ENCODE data around the gene NKTR.
A peak's percentile ranks its signal among the peaks of the same experiment; 100 is the strongest.

The NKTR gene

GRCh38 chr3:42658771-42659390 lies 58.4 kb downstream of the NKTR start:
- no peak for DNase-seq
- in situ Hi-C loops (cut with MboI; ENCODE audit: low pct_unique_long_range_greater_than_20kb, low sequenced_read_pairs), result no loop called here

- DNase-seq, result no peak
- in situ Hi-C loops (cut with MboI; ENCODE audit: low pct_unique_long_range_greater_than_20kb, low sequenced_read_pairs), result no loop called here
Observed at GRCh38 chr3:42659451-42660130, 59.1 kb downstream of the NKTR start.

- in situ Hi-C loops (cut with MboI; ENCODE audit: low pct_unique_long_range_greater_than_20kb, low sequenced_read_pairs), result no loop called here
Observed at GRCh38 chr3:42660131-42660715, 59.7 kb downstream of the NKTR start.

GRCh38 chr3:42660898-42661297 lies 60.4 kb downstream of the NKTR start:
- DNase-seq, result peak; percentile 20
- in situ Hi-C loops (cut with MboI; ENCODE audit: low pct_unique_long_range_greater_than_20kb, low sequenced_read_pairs), result no loop called here

More at GRCh38 chr3:42660131-42660715, 59.7 kb downstream of the NKTR start:
- no peak for DNase-seq

- in situ Hi-C loops (cut with MboI; ENCODE audit: low pct_unique_long_range_greater_than_20kb, low sequenced_read_pairs), result no loop called here
Observed at GRCh38 chr3:42661593-42662022, 61.1 kb downstream of the NKTR start.

GRCh38 chr3:42662037-42662812 lies 61.7 kb downstream of the NKTR start:
- in situ Hi-C loops (cut with MboI; ENCODE audit: low pct_unique_long_range_greater_than_20kb, low sequenced_read_pairs), result no loop called here

More at GRCh38 chr3:42661593-42662022, 61.1 kb downstream of the NKTR start:
- DNase-seq, result no peak

GRCh38 chr3:42662813-42663535 lies 62.5 kb downstream of the NKTR start:
- DNase-seq, result no peak
- in situ Hi-C loops (cut with MboI; ENCODE audit: low pct_unique_long_range_greater_than_20kb, low sequenced_read_pairs), result no loop called here

More at GRCh38 chr3:42662037-42662812, 61.7 kb downstream of the NKTR start:
- DNase-seq, result no peak

GRCh38 chr3:42663581-42664437 lies 63.3 kb downstream of the NKTR start:
- no peak for DNase-seq
- in situ Hi-C loops (cut with MboI; ENCODE audit: low pct_unique_long_range_greater_than_20kb, low sequenced_read_pairs), result no loop called here

- in situ Hi-C loops (cut with MboI; ENCODE audit: low pct_unique_long_range_greater_than_20kb, low sequenced_read_pairs), result no loop called here
- DNase-seq, result no peak
Observed at GRCh38 chr3:42664438-42664803, 63.9 kb downstream of the NKTR start.

- DNase-seq, result no peak
- in situ Hi-C loops (cut with MboI; ENCODE audit: low pct_unique_long_range_greater_than_20kb, low sequenced_read_pairs), result no loop called here
Observed at GRCh38 chr3:42665050-42665878, 64.8 kb downstream of the NKTR start.

- in situ Hi-C loops (cut with MboI; ENCODE audit: low pct_unique_long_range_greater_than_20kb, low sequenced_read_pairs), result no loop called here
- no peak for DNase-seq
Observed at GRCh38 chr3:42666022-42666421, 65.5 kb downstream of the NKTR start.

- in situ Hi-C loops (cut with MboI; ENCODE audit: low pct_unique_long_range_greater_than_20kb, low sequenced_read_pairs), result no loop called here
- DNase-seq, result no peak
Observed at GRCh38 chr3:42666577-42666998, 66.1 kb downstream of the NKTR start.

- in situ Hi-C loops (cut with MboI; ENCODE audit: low pct_unique_long_range_greater_than_20kb, low sequenced_read_pairs), result no loop called here
- no peak for DNase-seq
Observed at GRCh38 chr3:42667096-42667522, 66.6 kb downstream of the NKTR start.

GRCh38 chr3:42667523-42668412 lies 67.3 kb downstream of the NKTR start:
- in situ Hi-C loops (cut with MboI; ENCODE audit: low pct_unique_long_range_greater_than_20kb, low sequenced_read_pairs), result no loop called here
- no peak for DNase-seq

GRCh38 chr3:42668413-42668760 lies 67.9 kb downstream of the NKTR start:
- in situ Hi-C loops (cut with MboI; ENCODE audit: low pct_unique_long_range_greater_than_20kb, low sequenced_read_pairs), result no loop called here
- DNase-seq, result no peak

- no peak for DNase-seq
- in situ Hi-C loops (cut with MboI; ENCODE audit: low pct_unique_long_range_greater_than_20kb, low sequenced_read_pairs), result no loop called here
Observed at GRCh38 chr3:42668793-42669217, 68.3 kb downstream of the NKTR start.

Data from KBM-7 (cell line).